Neural progenitor cell (in vitro differentiated cells): ENCODE measurements around the gene MRGPRG.

ENCODE experiments used
- CTCF ChIP-seq: fragments of 200-600 bp; sonication (generic); IDR thresholded peaks from 2 replicates; pipeline ENCODE4 v1.5.1; 2017; ENCODE audit warnings: antibody characterized with exemption, mild to moderate bottlenecking
- EZH2 ChIP-seq: fragments of 200-600 bp; sonication (generic); IDR thresholded peaks from 2 replicates; pipeline ENCODE4 v1.6.1; 2017; ENCODE audit warnings: antibody characterized with exemption, mild to moderate bottlenecking, moderate library complexity
- EZH2phosphoT487 ChIP-seq: fragments of 200-600 bp; sonication (generic); IDR thresholded peaks from 2 replicates; pipeline ENCODE4 v1.6.1; 2017; ENCODE audit warnings: antibody characterized with exemption

- TF ChIP-seq CTCF = no peak
- no peak for TF ChIP-seq EZH2phosphoT487
- TF ChIP-seq EZH2 = no peak
Measured at GRCh38 chr11:3188496-3189195, 30.0 kb downstream of the MRGPRG start.
